HepG2 (cell line): Measurements from ENCODE around the gene TMEM79. TPM values are rescaled to one million over a fixed set of nuclear protein-coding genes. Genes with fewer than 3 reads are reported as not detected.

Experiments
- CEBPB ChIP-seq: IDR thresholded peaks from 2 replicates; pipeline ENCODE4 v1.6.1; 2011; ENCODE audit warnings: low read depth, low read length, improper control_type of control experiment, borderline replicate concordance
- DPF2 ChIP-seq: sonication (generic); formaldehyde crosslinking; IDR thresholded peaks from 2 replicates; pipeline ENCODE4 v1.4.0; 2020; ENCODE audit warnings: mild to moderate bottlenecking, low read depth, missing genetic modification reagents, borderline replicate concordance
- E2F2 ChIP-seq: sonication (generic); formaldehyde crosslinking; IDR thresholded peaks from 2 replicates; pipeline ENCODE4 v1.4.0; 2020; ENCODE audit warnings: missing genetic modification reagents, borderline replicate concordance
- GABPA ChIP-seq, 2 experiments: IDR thresholded peaks; 2 replicates each; pipeline ENCODE4 v1.6.1; 2011 to 2016; ENCODE audit warnings: low read depth in 2 of 2, low read length in 1 of 2, missing biosample characterization in 1 of 2, missing genetic modification characterization in 1 of 2
- HNRNPUL1 ChIP-seq: fragments of 200-400 bp; formaldehyde crosslinking; IDR thresholded peaks from 2 replicates; pipeline ENCODE4 v1.6.1; 2017; ENCODE audit warnings: low read depth, mild to moderate bottlenecking, low read length, moderate library complexity
- MXI1 ChIP-seq: IDR thresholded peaks from 3 replicates; pipeline ENCODE4 v1.6.1; 2012; ENCODE audit warnings: low read depth, low read length, inconsistent platforms, borderline replicate concordance
- MYNN ChIP-seq: sonication (generic); formaldehyde crosslinking; IDR thresholded peaks from 2 replicates; pipeline ENCODE4 v1.4.0; 2020; ENCODE audit warnings: mild to moderate bottlenecking, low read depth, missing genetic modification reagents
- PPARG ChIP-seq: conservative IDR thresholded peaks from 2 replicates; pipeline ENCODE4 v1.6.1; 2016; ENCODE audit warnings: missing biosample characterization, missing genetic modification reagents
- PTBP1 ChIP-seq: fragments of 200-400 bp; formaldehyde crosslinking; IDR thresholded peaks from 2 replicates; pipeline ENCODE4 v1.6.1; 2018; ENCODE audit warnings: low read length, low read depth; ENCODE audit not compliant: poor library complexity, severe bottlenecking
- RXRA ChIP-seq: sonication (generic); formaldehyde crosslinking; IDR thresholded peaks from 2 replicates; pipeline ENCODE4 v1.5.1; 2020; ENCODE audit warnings: missing genetic modification reagents
- SALL2 ChIP-seq: sonication (generic); formaldehyde crosslinking; IDR thresholded peaks from 2 replicates; pipeline ENCODE4 v1.8.1; 2023; ENCODE audit warnings: mild to moderate bottlenecking, missing genetic modification reagents, inconsistent platforms
- TBX3 ChIP-seq: fragments of 450-650 bp; IDR thresholded peaks from 2 replicates; pipeline ENCODE4 v1.6.1; 2017; ENCODE audit warnings: antibody characterized with exemption, mild to moderate bottlenecking, inconsistent platforms, borderline replicate concordance
- ZIK1 ChIP-seq: sonication (generic); formaldehyde crosslinking; IDR thresholded peaks from 2 replicates; pipeline ENCODE4 v1.5.0; 2020; ENCODE audit warnings: mild to moderate bottlenecking, low read depth, missing genetic modification reagents, borderline replicate concordance
- ZKSCAN1 ChIP-seq: fragments of 150-350 bp; IDR thresholded peaks from 2 replicates; pipeline ENCODE4 v1.6.1; 2014; ENCODE audit warnings: low read length
- ZMYM2 ChIP-seq: sonication (generic); formaldehyde crosslinking; IDR thresholded peaks from 2 replicates; pipeline ENCODE4 v1.8.0; 2022; ENCODE audit warnings: mild to moderate bottlenecking, missing genetic modification reagents
- ZMYM4 ChIP-seq: sonication (generic); formaldehyde crosslinking; IDR thresholded peaks from 2 replicates; pipeline ENCODE4 v1.8.1; 2023; ENCODE audit warnings: mild to moderate bottlenecking, missing genetic modification reagents
- ZNF207 ChIP-seq: fragments of 450-650 bp; IDR thresholded peaks from 2 replicates; pipeline ENCODE4 v1.6.1; 2016; ENCODE audit warnings: antibody characterized with exemption, borderline replicate concordance
- ZNF235 ChIP-seq: sonication (generic); formaldehyde crosslinking; IDR thresholded peaks from 2 replicates; pipeline ENCODE4 v1.8.1; 2023; ENCODE audit warnings: mild to moderate bottlenecking, missing genetic modification reagents, borderline replicate concordance
- ZNF260 ChIP-seq: sonication (generic); formaldehyde crosslinking; IDR thresholded peaks from 2 replicates; pipeline ENCODE4 v1.4.0; 2020; ENCODE audit warnings: missing genetic modification reagents, low read depth, mild to moderate bottlenecking, borderline replicate concordance
- ZNF460 ChIP-seq: sonication (generic); formaldehyde crosslinking; IDR thresholded peaks from 2 replicates; pipeline ENCODE4 v1.5.1; 2020; ENCODE audit warnings: missing genetic modification reagents, mild to moderate bottlenecking, borderline replicate concordance
- ZNF605 ChIP-seq: sonication (generic); formaldehyde crosslinking; IDR thresholded peaks from 2 replicates; pipeline ENCODE4 v1.8.0; 2022; ENCODE audit warnings: mild to moderate bottlenecking, missing genetic modification reagents
- ZNF615 ChIP-seq: sonication (generic); formaldehyde crosslinking; IDR thresholded peaks from 2 replicates; pipeline ENCODE4 v1.5.0; 2020; ENCODE audit warnings: mild to moderate bottlenecking, missing genetic modification reagents, borderline replicate concordance
- ZNF713 ChIP-seq: sonication (generic); formaldehyde crosslinking; IDR thresholded peaks from 2 replicates; pipeline ENCODE4 v1.4.0; 2020; ENCODE audit warnings: mild to moderate bottlenecking, missing genetic modification reagents
- ZNF746 ChIP-seq: sonication (generic); formaldehyde crosslinking; IDR thresholded peaks from 2 replicates; pipeline ENCODE4 v1.8.0; 2022; ENCODE audit warnings: mild to moderate bottlenecking, missing genetic modification reagents
- ZNF788 ChIP-seq: sonication (generic); formaldehyde crosslinking; IDR thresholded peaks from 2 replicates; pipeline ENCODE4 v1.5.0; 2020; ENCODE audit warnings: mild to moderate bottlenecking, missing genetic modification reagents, borderline replicate concordance
- ZSCAN20 ChIP-seq: sonication (generic); formaldehyde crosslinking; IDR thresholded peaks from 2 replicates; pipeline ENCODE4 v1.4.0; 2020; ENCODE audit warnings: missing genetic modification reagents, mild to moderate bottlenecking, borderline replicate concordance
- polyA plus RNA-seq, 8 experiments: library from polyadenylated mRNA; depleted of rRNA in 3 of 8; stranded (reverse) in 7 of 8; unstranded in 1 of 8; fragments of >200 nt; fragmentation: Illumina TruSeq in 4 of 8; extraction: Trizol in 4 of 8; gene quantifications; 2 replicates each; pipeline versions ENCODE4 v1.2.1 to v1.2.3, GENCODE V29; 2011 to 2016; ENCODE audit warnings: low read depth in 4 of 8, missing spikeins in 1 of 8, mixed read lengths in 1 of 8; ENCODE audit not compliant: insufficient read depth in 1 of 8
- total RNA-seq, 5 experiments: library from RNA; depleted of rRNA; stranded (reverse); fragments of >200 nt; fragmentation: Illumina TruSeq; extraction: Trizol; gene quantifications; 2 replicates each; pipeline ENCODE4 v1.2.3, GENCODE V29; 2016; ENCODE audit warnings: low read depth in 1 of 5
- TF ChIP-seq, protein P1 (sequence below): sonication (generic); formaldehyde crosslinking; IDR thresholded peaks from 2 replicates; pipeline ENCODE4 v1.4.0; 2020; ENCODE audit warnings: mild to moderate bottlenecking, missing genetic modification reagents, borderline replicate concordance

Gene TMEM79
- total and polyA plus RNA-seq, 2 of the 13 experiments (the other 11 are each of a cell fraction or from before 2014, with no cell fraction given) = 1.2 to 1.9 TPM

- TF ChIP-seq, protein P1, sequence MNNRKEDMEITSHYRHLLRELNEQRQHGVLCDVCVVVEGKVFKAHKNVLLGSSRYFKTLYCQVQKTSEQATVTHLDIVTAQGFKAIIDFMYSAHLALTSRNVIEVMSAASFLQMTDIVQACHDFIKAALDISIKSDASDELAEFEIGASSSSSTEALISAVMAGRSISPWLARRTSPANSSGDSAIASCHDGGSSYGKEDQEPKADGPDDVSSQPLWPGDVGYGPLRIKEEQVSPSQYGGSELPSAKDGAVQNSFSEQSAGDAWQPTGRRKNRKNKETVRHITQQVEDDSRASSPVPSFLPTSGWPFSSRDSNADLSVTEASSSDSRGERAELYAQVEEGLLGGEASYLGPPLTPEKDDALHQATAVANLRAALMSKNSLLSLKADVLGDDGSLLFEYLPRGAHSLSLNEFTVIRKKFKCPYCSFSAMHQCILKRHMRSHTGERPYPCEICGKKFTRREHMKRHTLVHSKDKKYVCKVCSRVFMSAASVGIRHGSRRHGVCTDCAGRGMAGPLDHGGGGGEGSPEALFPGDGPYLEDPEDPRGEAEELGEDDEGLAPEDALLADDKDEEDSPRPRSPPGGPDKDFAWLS (CRISPR knock-in tag) = no peak
- no peak for TF ChIP-seq ZIK1 (CRISPR knock-in tag)
- TF ChIP-seq CEBPB = no peak
- TF ChIP-seq RXRA (CRISPR knock-in tag) = peak; percentile 89
- no peak for TF ChIP-seq ZNF207
- TF ChIP-seq MXI1 = peak; percentile 82; the same call in 1 of the 3 replicates
- TF ChIP-seq ZNF615 (CRISPR knock-in tag) = no peak; the same call in 1 of the 2 replicates
- TF ChIP-seq GABPA (IDR thresholded peaks at IDR 0.05; ENCODE audit: low read depth, low read length) = no peak
- TF ChIP-seq GABPA (CRISPR knock-in tag; IDR thresholded peaks at IDR 0.05; ENCODE audit: low read depth) = no peak; the same call in 1 of the 2 replicates
- peak; percentile 26 for TF ChIP-seq PTBP1
- no peak for TF ChIP-seq ZSCAN20 (CRISPR knock-in tag)
- TF ChIP-seq TBX3 = no peak
- TF ChIP-seq ZNF713 (CRISPR knock-in tag) = no peak
- TF ChIP-seq E2F2 (CRISPR knock-in tag) = no peak
- no peak for TF ChIP-seq ZKSCAN1
- no peak for TF ChIP-seq MYNN (CRISPR knock-in tag)
- peak; percentile 53; the same call in 1 of the 2 replicates for TF ChIP-seq PPARG (CRISPR knock-in tag)
- TF ChIP-seq ZNF788 (CRISPR knock-in tag) = peak; percentile 22; the same call in 1 of the 2 replicates
- TF ChIP-seq SALL2 (CRISPR knock-in tag) = no peak
- 0 out of 2 replicates have a peak, but pooled peaks have one; percentile 59 for TF ChIP-seq ZNF746
- TF ChIP-seq ZMYM2 (CRISPR knock-in tag) = 0 out of 2 replicates have a peak, but pooled peaks have one; percentile 40
- TF ChIP-seq HNRNPUL1 = no peak
- TF ChIP-seq DPF2 = no peak
- no peak for TF ChIP-seq ZNF260 (CRISPR knock-in tag)
- no peak for TF ChIP-seq ZNF460
- TF ChIP-seq ZNF605 = peak; percentile 78; the same call in 1 of the 2 replicates
- peak; percentile 50; the same call in 1 of the 2 replicates for TF ChIP-seq ZNF235 (CRISPR knock-in tag)
- peak; percentile 63; the same call in 1 of the 2 replicates for TF ChIP-seq ZMYM4 (CRISPR knock-in tag)
Observed at GRCh38 chr1:156291226-156292061, 7.3 kb downstream of the TMEM79 start (continued).
